Stromal cell of bone marrow (primary cell): ENCODE data around the gene CHID1.

Source experiments
- DNase-seq: peaks from one replicate; pipeline ENCODE4 v3.0.0-alpha.2; 2012; ENCODE audit warnings: low read depth

The CHID1 gene

DNA sequence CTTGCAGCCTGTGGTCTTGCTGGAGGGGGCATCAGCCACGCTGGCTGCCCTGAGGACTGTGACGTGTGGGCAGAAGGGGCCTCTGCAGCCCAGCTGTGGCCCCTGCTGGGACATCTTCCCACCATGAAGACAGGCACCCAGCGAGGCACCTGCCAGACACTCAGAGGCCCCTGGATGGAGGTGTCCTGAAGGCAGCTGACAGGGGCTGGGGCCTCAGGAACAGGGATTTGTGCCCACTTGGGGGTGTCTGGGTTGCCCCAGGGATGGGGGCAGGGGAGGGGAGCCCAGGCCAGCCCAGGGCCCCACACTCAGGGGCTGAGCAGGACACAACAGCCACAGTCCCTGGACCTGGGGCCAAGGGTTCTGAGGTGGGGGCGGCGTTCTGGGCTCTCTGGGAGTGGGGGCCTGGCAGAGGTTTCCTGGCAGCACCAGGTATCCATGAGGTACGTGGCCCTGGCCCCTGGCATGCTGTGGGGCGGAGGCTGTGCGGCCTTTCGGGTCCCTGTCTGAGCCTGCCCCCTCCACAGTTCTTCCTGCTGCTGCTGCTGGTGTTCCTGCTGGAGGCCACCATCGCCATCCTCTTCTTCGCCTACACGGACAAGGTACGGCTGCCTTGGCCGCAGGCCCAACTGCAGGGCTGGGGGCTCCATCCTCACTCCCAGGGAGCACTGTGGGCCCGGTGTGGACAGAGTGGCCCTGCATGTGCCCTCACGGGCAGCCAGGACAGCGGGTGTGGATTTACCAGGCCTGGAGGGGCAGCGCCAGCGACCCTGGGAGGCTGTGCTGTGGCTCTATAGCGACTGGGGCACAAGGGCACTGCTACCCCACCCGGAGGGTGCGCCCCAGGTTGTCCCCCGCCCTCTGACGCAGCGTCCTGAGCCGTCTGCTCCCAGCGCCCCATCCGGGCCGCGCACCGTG, 46.4 kb downstream of the CHID1 start:
- DNase-seq = no peak

DNA sequence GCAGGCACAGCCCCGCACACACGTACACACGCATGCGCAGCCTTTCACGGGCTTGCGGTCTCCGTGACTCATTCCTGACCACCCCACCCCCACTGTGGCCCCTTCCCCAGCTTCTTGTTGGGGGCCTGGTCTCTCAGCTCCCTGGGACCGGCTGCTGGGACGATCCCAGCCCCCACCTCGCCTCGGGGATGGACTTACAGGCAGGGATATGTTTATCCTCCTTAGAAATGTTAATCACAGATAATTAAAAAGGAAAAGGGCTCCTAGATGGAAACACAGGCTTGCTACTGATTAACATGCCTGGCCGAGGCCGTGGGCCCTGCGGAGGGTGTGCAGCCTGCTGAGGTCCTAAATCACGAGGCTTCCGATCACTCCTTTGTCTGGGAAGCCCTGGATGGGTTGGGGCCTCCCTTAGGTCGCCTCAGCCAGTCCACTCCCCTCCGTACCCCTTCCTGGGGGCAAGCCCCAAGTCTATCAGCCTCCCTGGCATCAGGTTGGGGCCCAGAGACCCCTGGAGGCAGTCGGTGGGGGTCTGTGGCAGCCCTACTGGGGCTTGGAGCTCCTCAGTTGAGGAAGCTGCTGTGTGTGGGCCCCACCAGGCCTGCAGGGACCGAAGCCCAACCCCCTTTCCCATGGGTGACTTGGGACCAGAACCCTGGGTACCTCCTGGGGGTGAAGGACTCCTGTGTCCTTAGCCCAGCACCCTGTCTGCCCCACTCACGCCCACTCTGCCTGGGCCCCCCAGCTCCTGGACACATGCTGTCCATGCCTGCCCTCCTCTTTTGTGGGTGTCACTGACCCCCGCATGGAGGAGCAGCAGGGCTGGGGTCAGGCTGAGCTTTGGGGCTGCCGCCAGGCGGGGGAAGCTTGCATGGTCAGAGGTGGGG, 47.3 kb downstream of the CHID1 start:
- DNase-seq = no peak

GRCh38 chr11:862696-863022, 48.0 kb downstream of the CHID1 start:
- no peak for DNase-seq

GRCh38 chr11:862081-862661, 48.4 kb downstream of the CHID1 start:
- no peak for DNase-seq

- DNase-seq = no peak
Observed at GRCh38 chr11:861105-861479, 49.5 kb downstream of the CHID1 start.

DNA sequence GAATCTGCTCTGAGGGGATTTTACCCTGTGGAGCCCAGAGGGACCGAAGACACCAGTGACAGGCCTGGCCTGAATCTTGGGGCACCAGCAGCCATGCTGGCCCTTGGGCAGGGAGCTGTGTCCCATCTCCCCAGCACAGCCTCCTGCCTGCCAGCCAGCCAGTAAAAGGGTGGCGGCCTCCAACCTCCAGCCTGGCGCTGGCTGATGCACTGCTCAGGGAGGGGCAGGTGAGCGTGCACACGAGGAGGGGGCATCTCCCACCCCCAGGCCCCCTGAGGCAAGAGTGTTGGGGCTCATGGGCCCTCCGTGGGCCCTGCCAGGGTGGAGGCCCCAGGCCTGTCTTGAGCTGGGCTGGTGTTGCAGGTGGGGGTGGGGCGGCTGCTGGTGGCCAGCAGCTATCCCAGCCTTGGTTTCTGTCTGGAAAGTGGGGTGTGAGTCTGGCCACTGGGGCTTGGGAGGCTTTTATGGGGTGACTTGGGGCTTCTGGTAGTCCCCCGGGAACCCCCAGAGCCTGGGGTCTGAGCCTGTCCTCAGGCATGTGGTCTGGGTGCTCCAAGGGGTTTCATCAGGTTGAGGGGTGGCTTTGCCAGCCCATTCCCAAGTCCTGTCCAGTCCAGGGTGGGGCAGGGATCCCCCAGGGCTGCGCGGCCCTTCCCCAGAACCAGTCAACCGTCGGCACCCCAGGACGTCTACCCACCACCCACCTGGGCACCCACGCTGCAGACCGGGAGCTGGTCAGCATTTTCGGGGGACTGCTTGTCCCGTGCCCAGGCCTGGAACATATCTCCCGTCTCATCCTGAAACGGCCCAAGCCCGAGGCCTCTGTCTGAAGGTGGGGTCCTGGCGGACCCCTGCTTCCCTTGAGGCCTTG, 50.1 kb downstream of the CHID1 start:
- no peak for DNase-seq

DNA sequence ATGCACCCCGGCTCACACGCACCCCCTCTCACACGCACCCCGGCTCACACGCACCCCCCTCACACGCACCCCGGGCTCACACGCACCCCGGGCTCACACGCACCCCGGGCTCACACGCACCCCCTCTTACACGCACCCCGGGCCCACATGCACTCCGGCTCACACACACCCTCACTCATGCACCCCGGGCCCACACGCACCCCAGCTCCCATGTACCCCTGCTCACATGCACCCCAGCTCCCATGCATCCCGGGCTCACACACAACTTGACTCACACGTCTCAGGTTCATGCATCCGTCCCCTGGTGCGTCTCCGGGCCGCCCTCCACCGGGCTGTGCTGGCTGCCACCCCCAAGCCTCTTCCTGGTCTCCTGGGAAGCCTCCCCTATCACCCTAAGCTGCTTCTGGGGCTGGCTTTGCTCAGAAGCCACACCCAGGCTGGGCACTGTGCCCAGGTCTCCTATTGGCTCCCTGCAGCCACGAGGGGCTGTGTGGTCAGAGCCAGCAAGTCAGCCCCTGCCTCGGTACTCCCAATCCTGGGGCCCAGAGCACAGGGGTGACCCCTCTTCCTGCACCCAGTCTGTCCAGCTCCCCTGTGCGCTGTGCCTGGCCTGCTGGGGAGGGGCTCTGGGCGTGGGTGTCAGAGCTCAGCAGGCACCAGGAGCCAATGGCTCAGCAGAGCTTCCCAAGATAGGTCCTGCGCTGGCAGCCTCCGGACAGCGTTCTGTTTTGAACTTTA, 51.0 kb downstream of the CHID1 start:
- peak; percentile 47 for DNase-seq

GRCh38 chr11:858762-859339, 51.8 kb downstream of the CHID1 start:
- DNase-seq = no peak

- no peak for DNase-seq
Observed at GRCh38 chr11:858053-858761, 52.4 kb downstream of the CHID1 start.

DNA sequence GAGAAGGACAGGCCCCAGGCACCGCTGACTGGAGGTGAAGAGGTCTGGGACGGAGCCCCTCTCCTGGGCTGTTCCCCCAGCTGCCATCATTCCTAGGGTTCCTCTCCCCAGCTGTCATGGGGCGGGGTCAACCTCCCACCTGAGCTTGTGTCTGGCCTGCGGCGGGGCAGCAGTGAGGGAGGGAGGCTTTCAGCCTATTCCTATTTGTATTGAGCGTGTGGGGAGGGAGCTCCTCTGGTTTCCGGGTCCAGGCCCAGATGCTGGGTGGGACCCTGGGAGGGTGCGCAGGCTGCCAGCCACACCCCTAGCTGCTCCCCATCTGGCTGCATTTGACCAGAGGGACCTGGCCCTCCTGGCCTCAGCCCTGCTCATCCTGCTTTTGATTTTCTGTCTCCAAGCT, 54.2 kb downstream of the CHID1 start:
- DNase-seq = no peak

- DNase-seq = no peak
Observed at GRCh38 chr11:855796-856195, 54.8 kb downstream of the CHID1 start.

DNA sequence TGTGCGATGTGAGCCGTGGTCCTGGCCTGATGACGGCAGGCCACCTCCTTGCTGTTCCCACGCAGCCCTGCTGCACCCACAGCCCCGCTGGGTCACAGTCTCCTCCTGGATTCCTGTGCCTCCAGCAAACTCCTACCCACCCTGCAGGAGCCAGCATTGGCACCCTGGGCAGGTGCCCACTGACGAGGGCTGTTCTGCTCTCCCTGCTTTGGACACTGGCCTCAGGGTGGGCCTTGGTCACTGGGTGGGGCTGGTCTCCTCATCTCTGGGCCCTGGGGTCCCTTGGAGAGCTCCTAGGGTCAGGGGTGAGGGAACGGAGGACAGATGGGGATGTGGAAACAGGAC, 55.3 kb downstream of the CHID1 start:
- DNase-seq = no peak

GRCh38 chr11:854601-855329, 55.8 kb downstream of the CHID1 start:
- no peak for DNase-seq

DNA sequence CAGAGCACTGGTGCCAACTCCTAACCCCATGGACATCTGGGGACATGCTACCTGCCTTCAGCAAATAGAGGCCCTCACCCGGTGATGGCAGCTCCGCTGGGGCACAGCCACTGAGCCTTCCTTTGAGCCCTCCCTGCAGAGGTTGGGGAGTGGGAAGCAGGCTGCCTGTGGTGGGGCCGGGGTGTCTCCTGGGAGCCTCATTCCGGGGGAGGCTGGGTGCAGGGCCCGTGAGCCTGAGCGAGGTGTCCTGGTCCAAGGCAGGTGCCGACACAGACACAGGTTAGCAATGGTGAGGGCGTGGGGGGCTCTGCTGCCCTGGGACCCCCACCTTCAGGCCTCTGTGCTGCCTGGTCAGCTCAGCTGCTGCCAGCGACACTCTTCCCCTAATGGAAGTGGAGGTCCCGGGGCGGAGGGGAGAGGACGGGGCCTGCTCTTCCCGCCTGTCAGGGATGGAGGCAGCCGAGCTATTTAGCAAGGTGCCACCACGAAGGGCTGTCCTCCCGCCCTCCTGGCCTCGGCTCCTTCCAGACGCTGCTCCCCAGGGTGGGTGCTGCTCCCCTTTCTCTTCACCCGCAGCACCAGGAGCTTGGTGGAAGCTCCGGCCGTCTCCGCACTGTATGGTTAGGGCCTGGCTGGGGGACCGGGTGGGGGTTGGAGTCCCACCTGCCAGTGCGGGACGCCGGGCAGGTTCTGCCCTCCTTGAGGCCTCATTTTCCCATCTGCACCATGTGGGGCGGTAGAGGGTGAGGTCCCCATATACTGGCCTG, 56.7 kb downstream of the CHID1 start:
- no peak for DNase-seq

DNA sequence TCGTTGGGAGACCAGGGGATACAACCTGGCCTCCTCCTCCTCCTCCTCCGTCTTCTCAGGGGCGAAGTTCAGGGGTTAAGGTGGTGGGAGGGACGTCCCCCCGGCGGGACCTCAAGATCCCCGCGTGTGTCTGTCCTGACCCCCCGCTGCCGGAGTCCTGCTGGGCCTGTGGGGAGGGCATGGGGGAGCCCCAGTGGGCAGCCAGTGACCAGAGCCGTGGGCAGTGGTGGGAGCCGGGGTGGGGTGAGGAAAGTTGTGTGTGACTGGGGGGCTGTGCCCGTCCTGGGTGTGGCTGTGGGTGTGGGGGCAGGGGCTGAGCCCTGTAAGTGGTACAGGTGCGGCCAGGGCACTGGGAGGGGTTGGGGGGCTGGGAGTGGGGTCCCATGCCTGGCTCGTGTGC, 57.8 kb downstream of the CHID1 start:
- no peak for DNase-seq

- DNase-seq = no peak
Observed at GRCh38 chr11:850775-851763, 59.5 kb downstream of the CHID1 start.

DNA sequence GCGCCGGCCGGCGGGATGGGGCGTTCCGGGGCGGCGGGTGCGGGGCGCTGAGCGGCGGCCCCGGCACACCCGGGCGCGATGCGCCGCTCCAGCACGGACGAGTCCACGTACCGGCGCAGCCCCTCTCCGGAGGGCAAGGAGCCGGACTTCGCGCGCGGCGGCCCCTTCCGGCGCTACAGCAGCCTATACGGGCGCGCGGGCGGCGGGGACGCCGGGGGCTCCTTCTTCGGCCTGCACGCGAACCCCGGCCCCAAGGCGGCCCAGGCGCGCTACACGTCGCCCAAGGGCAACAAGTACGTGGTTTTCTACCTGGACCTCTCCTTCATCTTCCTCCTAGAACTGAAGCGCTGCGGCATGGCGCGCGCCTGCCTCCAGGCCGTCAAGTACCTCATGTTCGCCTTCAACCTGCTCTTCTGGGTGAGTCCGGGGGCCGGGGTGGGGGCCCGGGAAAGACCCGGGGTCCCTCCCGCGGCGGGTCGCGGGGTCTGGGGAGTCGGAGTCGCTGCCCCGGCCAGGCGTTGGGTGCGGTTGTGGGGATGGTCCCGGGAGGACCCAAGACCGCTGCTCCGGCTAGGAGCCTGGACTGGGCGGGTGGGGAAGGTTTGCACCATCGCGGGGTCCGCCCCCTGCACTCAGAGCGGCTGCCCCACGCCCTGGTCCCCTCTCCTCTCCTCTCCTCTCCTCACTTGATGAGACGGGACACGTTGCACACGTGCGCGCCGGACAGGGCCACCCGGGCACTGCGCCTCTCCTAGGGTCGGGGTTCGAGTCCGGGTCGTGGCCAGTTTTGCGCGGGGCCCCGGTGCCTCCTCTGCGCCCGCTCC, 60.4 kb downstream of the CHID1 start:
- DNase-seq = no peak
